ENCODE results near the gene ADGRA1.

Gene ADGRA1

GRCh38 chr10:133091316-133091715 lies 3.6 kb downstream of the ADGRA1 start:
- Histone ChIP-seq H3K27ac (no peak overlapping the region), H3K4me3 (no peak overlapping the region)

- Histone ChIP-seq H3K27ac (no peak overlapping the region), H3K4me3 (no peak overlapping the region)
Measured at GRCh38 chr10:133093291-133093690, 5.6 kb downstream of the ADGRA1 start.

- no peak overlapping the region for H3K27ac ChIP-seq
- no peak overlapping the region for H3K4me3 ChIP-seq
Measured at GRCh38 chr10:133094286-133094685, 6.6 kb downstream of the ADGRA1 start.

DNA sequence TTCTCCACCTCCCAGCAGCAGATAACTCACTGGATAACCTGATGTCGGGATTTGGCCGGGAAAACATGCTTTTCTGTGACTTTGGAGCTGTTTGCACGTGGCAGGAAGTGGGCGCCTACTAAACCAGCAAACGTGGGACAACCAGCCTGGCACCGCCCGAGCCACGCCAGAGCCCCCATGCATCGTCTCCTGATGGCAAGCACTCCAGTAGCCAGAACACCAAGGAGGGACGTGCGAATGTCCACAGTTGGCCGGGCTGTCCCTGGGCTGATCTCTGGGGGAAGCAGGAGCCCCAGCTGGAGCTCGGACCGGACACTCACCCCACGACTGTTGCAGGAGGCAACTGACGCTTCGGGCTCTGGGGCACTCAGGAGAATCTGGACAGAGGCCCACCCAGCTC lies 7.1 kb downstream of the ADGRA1 start:
- H3K4me3 ChIP-seq, result no peak overlapping the region
- no peak overlapping the region for H3K27ac ChIP-seq

- Histone ChIP-seq H3K4me3 (no peak overlapping the region), H3K27ac (no peak overlapping the region)
Measured at GRCh38 chr10:133095586-133095985, 7.9 kb downstream of the ADGRA1 start.

- Histone ChIP-seq H3K4me3 (no peak overlapping the region), H3K27ac (no peak overlapping the region)
Measured at GRCh38 chr10:133096616-133097269, 9.0 kb downstream of the ADGRA1 start.

DNA sequence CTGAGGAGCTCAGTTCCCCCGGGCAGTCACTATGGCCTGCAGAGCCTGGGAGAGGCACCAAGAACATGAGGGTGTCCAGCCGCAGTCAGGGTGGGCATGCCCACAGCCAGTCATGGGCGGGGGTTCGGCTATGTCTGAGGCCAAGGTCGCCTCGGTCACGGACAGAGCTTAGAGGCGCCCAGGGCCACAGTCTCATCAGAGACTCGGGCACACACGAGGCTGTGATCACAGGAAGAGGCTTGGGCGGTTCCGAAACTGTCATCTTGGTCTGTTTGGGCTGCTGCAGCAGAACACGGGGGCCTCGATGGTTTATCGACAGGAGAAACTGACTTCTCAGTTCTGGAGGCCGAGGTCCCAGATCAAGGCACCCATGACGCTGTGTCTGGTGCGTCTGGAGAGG lies 9.7 kb downstream of the ADGRA1 start:
- no peak overlapping the region for H3K4me3 ChIP-seq
- H3K27ac ChIP-seq, result no peak overlapping the region

GRCh38 chr10:133097961-133098360 lies 10.2 kb downstream of the ADGRA1 start:
- H3K27ac ChIP-seq, result no peak overlapping the region
- H3K4me3 ChIP-seq, result no peak overlapping the region

- H3K27ac ChIP-seq, result no peak overlapping the region
- no peak overlapping the region for H3K4me3 ChIP-seq
Measured at GRCh38 chr10:133098426-133099124, 10.9 kb downstream of the ADGRA1 start.

GRCh38 chr10:133099571-133099970 lies 11.8 kb downstream of the ADGRA1 start:
- H3K27ac ChIP-seq, result no peak overlapping the region

DNA sequence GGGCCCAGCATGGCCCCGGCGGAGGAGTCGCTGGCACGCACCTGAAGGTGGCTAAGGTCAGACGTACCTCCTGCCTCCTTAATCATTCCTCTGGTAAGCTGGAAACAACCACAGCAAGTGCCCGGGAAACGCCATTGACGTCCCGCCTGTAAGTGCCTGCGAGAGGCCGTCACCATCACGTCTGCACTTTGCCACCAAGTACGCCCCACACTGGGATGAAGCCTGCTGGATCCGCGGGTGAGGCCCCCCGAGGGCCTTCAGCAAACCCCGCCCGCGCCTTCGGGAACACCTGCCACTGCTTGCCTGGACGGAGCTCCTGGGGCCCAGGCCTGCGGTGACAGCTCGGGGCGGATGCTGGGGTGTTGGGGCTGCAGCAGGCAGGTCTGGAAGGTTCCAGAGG lies 12.5 kb downstream of the ADGRA1 start:
- H3K4me3 ChIP-seq, result no peak overlapping the region
- no peak overlapping the region for H3K27ac ChIP-seq

More at GRCh38 chr10:133099571-133099970, 11.8 kb downstream of the ADGRA1 start:
- no peak overlapping the region for H3K4me3 ChIP-seq

DNA sequence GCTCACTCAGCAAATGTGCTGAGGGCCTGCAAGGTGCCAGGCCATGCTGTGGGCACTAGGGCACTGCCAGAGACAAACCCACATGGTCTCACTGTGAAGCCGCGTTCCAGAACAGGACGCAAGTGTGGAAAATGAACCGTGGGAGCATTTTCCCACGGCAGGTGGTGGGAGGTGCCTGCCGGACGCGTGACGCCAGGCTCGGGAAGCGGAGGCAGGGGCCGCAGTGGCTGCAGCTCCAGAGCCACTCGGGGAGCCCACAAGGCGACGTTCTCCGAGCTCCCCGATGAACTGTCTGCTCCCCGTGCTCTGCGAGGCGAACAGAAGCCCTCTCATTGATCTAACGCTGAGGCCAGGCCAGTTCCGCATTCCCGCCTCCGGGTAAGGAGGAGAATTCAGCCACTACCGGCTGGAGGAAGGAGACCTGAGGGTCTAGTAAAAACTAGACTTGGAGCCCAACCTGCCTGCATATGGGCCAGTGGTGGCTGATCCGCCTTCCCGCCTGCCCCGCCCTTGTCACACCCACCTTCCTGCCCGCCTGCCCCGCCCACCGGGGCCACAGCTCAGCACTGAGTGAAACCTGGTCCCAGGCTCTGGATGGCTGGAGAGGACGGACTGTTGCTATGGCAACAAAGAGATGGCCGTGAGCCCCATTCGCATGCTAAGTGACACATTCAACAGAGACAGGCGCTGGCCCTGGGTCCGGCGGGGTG lies 13.1 kb downstream of the ADGRA1 start:
- Histone ChIP-seq H3K27ac (no peak overlapping the region), H3K4me3 (no peak overlapping the region)

- Histone ChIP-seq H3K4me3 (no peak overlapping the region), H3K27ac (no peak overlapping the region)
Measured at GRCh38 chr10:133101416-133101810, 13.7 kb downstream of the ADGRA1 start.

- Histone ChIP-seq H3K4me3 (no peak overlapping the region), H3K27ac (no peak overlapping the region)
Measured at GRCh38 chr10:133102415-133103095, 14.8 kb downstream of the ADGRA1 start.

DNA sequence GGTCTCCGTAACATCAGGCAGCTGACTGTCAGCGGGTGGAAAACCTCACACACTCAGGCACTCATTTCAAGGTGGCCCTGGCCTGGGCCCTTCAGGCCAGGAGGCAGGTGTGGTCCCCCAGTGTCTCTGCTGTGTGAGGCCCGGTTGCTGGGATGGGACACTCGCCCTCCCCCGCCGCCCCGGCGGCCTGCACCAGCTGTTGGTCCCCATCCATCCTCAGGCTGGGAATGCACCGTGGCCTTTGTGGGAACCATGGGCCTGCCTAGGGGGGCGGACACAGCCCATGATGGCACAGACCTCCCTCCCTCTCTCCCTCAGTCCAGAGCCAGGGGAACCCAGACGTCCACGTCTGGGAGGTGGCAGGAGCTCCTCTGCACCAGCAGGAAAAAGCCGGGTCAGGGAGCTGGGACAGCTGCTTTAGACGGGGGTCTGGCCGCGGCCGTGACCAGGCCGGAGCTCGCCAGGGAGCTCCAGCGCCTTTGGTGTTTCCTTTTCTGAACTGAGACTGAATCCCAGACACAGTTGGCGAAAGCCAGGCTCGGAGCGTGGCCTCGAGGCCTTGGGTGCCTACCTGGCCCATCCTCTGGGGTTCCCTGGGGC lies 15.7 kb downstream of the ADGRA1 start:
- no peak overlapping the region for H3K4me3 ChIP-seq
- H3K27ac ChIP-seq, result no peak overlapping the region

GRCh38 chr10:133104068-133104962 lies 16.6 kb downstream of the ADGRA1 start:
- Histone ChIP-seq H3K27ac (no peak overlapping the region), H3K4me3 (no peak overlapping the region)

DNA sequence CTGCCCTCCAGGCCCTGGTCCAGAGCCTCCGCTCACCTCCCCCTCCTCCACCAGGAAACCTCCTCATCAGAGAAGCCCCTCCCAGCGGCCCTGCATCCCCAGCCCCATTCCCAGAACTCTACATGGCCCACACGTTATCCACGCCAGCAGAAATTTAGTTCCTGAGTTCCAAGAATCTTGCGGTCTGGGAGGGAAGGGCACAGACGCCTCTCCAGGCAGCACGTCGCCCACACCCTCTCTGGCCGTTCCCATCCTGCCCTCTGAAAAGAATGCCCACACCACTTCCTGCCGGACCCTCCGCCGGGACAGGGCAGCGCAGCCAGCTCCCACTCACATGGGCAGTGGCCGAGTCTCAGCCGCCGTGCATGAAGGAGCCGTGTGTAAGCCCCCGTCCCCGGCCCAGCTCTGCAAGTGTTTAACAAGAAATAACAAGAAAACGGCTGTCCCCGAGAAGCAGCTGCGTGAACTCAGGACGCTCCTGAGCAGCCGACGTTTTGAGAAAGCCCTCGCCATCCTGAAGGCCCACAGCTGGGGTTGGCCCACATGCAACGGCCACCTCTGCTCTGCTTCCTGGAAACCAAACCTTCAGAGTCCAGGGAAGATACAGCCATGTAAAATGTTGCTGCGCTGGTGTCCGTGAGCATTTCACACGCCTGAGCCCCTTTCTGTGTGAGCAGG lies 17.4 kb downstream of the ADGRA1 start:
- H3K4me3 ChIP-seq, result no peak overlapping the region
- no peak overlapping the region for H3K27ac ChIP-seq

GRCh38 chr10:133105686-133106390 lies 18.1 kb downstream of the ADGRA1 start:
- no peak overlapping the region for H3K27ac ChIP-seq
- no peak overlapping the region for H3K4me3 ChIP-seq

Data from skin epidermis (tissue), 12 donors.